Activated CD4-positive, alpha-beta memory T cell treated with anti-CD3 and anti-CD28 coated beads for 36 hours (primary cell): ENCODE results near the gene MYCBP2. TPM values are rescaled to one million over a fixed set of nuclear protein-coding genes. Genes with fewer than 3 reads are reported as not detected.
A peak's percentile ranks its signal among the peaks of the same experiment; 100 is the strongest.
"Not testable (repeated sequence)": the region's sequence is repeated elsewhere in the genome, so short reads cannot be mapped to it uniquely, and the experiment has no call there.

Experiments
- CTCF ChIA-PET: fragments of 350-600 bp; sonication (Branson Sonifier 250); formaldehyde crosslinking; loops from one replicate; lab custom pipeline; 2021; ENCODE audit warnings: antibody characterized with exemption, inconsistent platforms; lab: Charles Lee
- POLR2A ChIA-PET: fragments of 350-600 bp; sonication (Branson Sonifier 250); formaldehyde crosslinking; loops from one replicate; lab custom pipeline; 2021; ENCODE audit warnings: antibody characterized with exemption; lab: Charles Lee
- DNase-seq: peaks from one replicate; pipeline ENCODE4 v3.0.0-alpha.2; 2020
- H3K27ac Mint-ChIP-seq: one replicate; pipeline ENCODE4 v1.8.0; 2021; ENCODE audit warnings: mixed read lengths
- H3K27me3 Mint-ChIP-seq: one replicate; pipeline ENCODE4 v1.8.0; 2021; ENCODE audit warnings: mixed read lengths
- H3K36me3 Mint-ChIP-seq: one replicate; pipeline ENCODE4 v1.8.0; 2021; ENCODE audit warnings: mixed read lengths
- H3K4me1 Mint-ChIP-seq: one replicate; pipeline ENCODE4 v1.8.0; 2021; ENCODE audit warnings: low read depth, mixed read lengths
- H3K4me3 Mint-ChIP-seq: one replicate; pipeline ENCODE4 v1.8.0; 2021; ENCODE audit warnings: mild to moderate bottlenecking, mixed read lengths
- H3K9me3 Mint-ChIP-seq: one replicate; pipeline ENCODE4 v1.8.0; 2021; ENCODE audit warnings: mixed read lengths
- intact Hi-C: fragments of 100-400 bp; cut with micrococcal nuclease; formaldehyde crosslinking; loops from one replicate; pipeline ENCODE4 v1.15.1; 2023
- total RNA-seq, 2 experiments: library from RNA; stranded (reverse); gene quantifications; one replicate each; pipeline ENCODE4 v1.2.3, GENCODE V29; 2021

The MYCBP2 gene
- total RNA-seq, 2 experiments from 2014 or later: 67.3 to 79.4 TPM

GRCh38 chr13:77022341-77022740 is 304.6 kb downstream of the MYCBP2 start:
- peaks cover 26% of the 10 kb centered on the region for H3K36me3 Mint-ChIP-seq
- H3K4me3 Mint-ChIP-seq: no peak overlapping the region
- no peaks in the 10 kb centered on the region for H3K9me3 Mint-ChIP-seq
- no peak for DNase-seq
- H3K27ac Mint-ChIP-seq: peak overlapping the region; percentile 73
- peaks cover 58% of the 10 kb centered on the region for H3K4me1 Mint-ChIP-seq
- intact Hi-C loops: loop anchor here (10.0 kb wide), 1 partner anchor 712 kb away; no protein-coding TSS in a partner anchor
- H3K27me3 Mint-ChIP-seq: no peaks in the 10 kb centered on the region
- ChIA-PET CTCF (interaction anchor here (2.7 kb wide), 1 partner anchor 20 kb away, joined by 7 read pairs; no protein-coding TSS in a partner anchor), POLR2A (no interaction called here)

GRCh38 chr13:77019756-77020155 is 307.1 kb downstream of the MYCBP2 start:
- Mint-ChIP-seq H3K4me3 (no peak overlapping the region), H3K27me3 (no peaks in the 10 kb centered on the region), H3K9me3 (no peaks in the 10 kb centered on the region), H3K27ac (no peak overlapping the region), H3K36me3 (peaks cover 34% of the 10 kb centered on the region), H3K4me1 (peaks cover 67% of the 10 kb centered on the region)
- DNase-seq: no peak
- intact Hi-C loops: loop anchor here (10.0 kb wide), 1 partner anchor 715 kb away; no protein-coding TSS in a partner anchor
- ChIA-PET POLR2A (no interaction called here), CTCF (no interaction called here)

- H3K4me1 Mint-ChIP-seq: peaks cover 58% of the 10 kb centered on the region
- no peak overlapping the region for H3K4me3 Mint-ChIP-seq
- H3K27me3 Mint-ChIP-seq: no peaks in the 10 kb centered on the region
- ChIA-PET POLR2A (interaction anchor here (4.1 kb wide), 1 partner anchor 9 kb away, joined by 29 read pairs; the partner anchor contains the start of gene FBXL3), CTCF (interaction anchor here (0.6 to 1.5 kb wide), 4 partner anchors 11 to 46 kb away, joined by 3 to 4 read pairs (median 4); no protein-coding TSS in a partner anchor)
- no peaks in the 10 kb centered on the region for H3K9me3 Mint-ChIP-seq
- peaks cover 43% of the 10 kb centered on the region for H3K36me3 Mint-ChIP-seq
- DNase-seq: no peak
- intact Hi-C loops: no loop called here
- H3K27ac Mint-ChIP-seq: no peak overlapping the region
Observed at GRCh38 chr13:77016888-77017623, 309.8 kb downstream of the MYCBP2 start.

GRCh38 chr13:77016251-77016812 is 310.6 kb downstream of the MYCBP2 start:
- CTCF ChIA-PET: interaction anchor here (0.6 to 1.5 kb wide), 5 partner anchors 9 to 46 kb away, joined by 3 to 4 read pairs (median 4); no protein-coding TSS in a partner anchor

GRCh38 chr13:77014906-77015685 is 311.8 kb downstream of the MYCBP2 start:
- no peak for DNase-seq
- ChIA-PET CTCF (interaction anchor here (1.6 kb wide), 1 partner anchor 13 kb away, joined by 6 read pairs; no protein-coding TSS in a partner anchor), POLR2A (interaction anchor here (1.1 to 4.1 kb wide), 2 partner anchors 11 to 22 kb away, joined by 4 to 29 read pairs; partner anchors contain the start of gene FBXL3)
- intact Hi-C loops: no loop called here
- H3K4me3 Mint-ChIP-seq: no peak overlapping the region
- H3K9me3 Mint-ChIP-seq: no peaks in the 10 kb centered on the region
- H3K27ac Mint-ChIP-seq: peak overlapping the region; percentile 32
- H3K27me3 Mint-ChIP-seq: no peaks in the 10 kb centered on the region
- peaks cover 50% of the 10 kb centered on the region for H3K36me3 Mint-ChIP-seq
- peaks cover 43% of the 10 kb centered on the region for H3K4me1 Mint-ChIP-seq

More at GRCh38 chr13:77016251-77016812, 310.6 kb downstream of the MYCBP2 start:
- DNase-seq: no peak
- Mint-ChIP-seq H3K4me1 (peaks cover 52% of the 10 kb centered on the region), H3K27me3 (no peaks in the 10 kb centered on the region), H3K4me3 (no peak overlapping the region), H3K9me3 (no peaks in the 10 kb centered on the region), H3K36me3 (peaks cover 46% of the 10 kb centered on the region), H3K27ac (no peak overlapping the region)
- intact Hi-C loops: no loop called here
- POLR2A ChIA-PET: interaction anchor here (0.6 to 4.1 kb wide), 2 partner anchors 10 to 256 kb away, joined by 3 to 29 read pairs; partner anchors contain the start of gene FBXL3

- intact Hi-C loops: no loop called here
- Mint-ChIP-seq H3K27ac (peak overlapping the region; percentile 15), H3K4me3 (no peak overlapping the region), H3K27me3 (no peaks in the 10 kb centered on the region), H3K4me1 (peaks cover 44% of the 10 kb centered on the region), H3K9me3 (no peaks in the 10 kb centered on the region), H3K36me3 (peaks cover 59% of the 10 kb centered on the region)
- CTCF ChIA-PET: interaction anchor here (1.0 to 1.6 kb wide), 2 partner anchors 10 to 12 kb away, joined by 4 to 6 read pairs; no protein-coding TSS in a partner anchor
- no peak for DNase-seq
- POLR2A ChIA-PET: interaction anchor here (1.1 to 4.1 kb wide), 2 partner anchors 12 to 21 kb away, joined by 4 to 29 read pairs; partner anchors contain the start of gene FBXL3
Observed at GRCh38 chr13:77013853-77014542, 312.9 kb downstream of the MYCBP2 start.

- POLR2A ChIA-PET: interaction anchor here (1.1 to 1.8 kb wide), 2 partner anchors 11 to 16 kb away, joined by 4 to 11 read pairs; no protein-coding TSS in a partner anchor
- peaks cover 41% of the 10 kb centered on the region for H3K4me1 Mint-ChIP-seq
- CTCF ChIA-PET, H3K27me3 Mint-ChIP-seq, H3K9me3 Mint-ChIP-seq, DNase-seq, H3K27ac Mint-ChIP-seq, H3K4me3 Mint-ChIP-seq: not testable (repeated sequence)
- intact Hi-C loops: loop anchor here (1.0 kb wide), 2 partner anchors 16 to 18 kb away; no protein-coding TSS in a partner anchor
- peaks cover 47% of the 10 kb centered on the region for H3K36me3 Mint-ChIP-seq
Observed at GRCh38 chr13:77009719-77010118, 317.2 kb downstream of the MYCBP2 start.

- Mint-ChIP-seq H3K9me3 (no peaks in the 10 kb centered on the region), H3K4me1 (peaks cover 41% of the 10 kb centered on the region), H3K36me3 (peaks cover 43% of the 10 kb centered on the region), H3K27ac (peak overlapping the region; percentile 64), H3K27me3 (no peaks in the 10 kb centered on the region), H3K4me3 (no peak overlapping the region)
- ChIA-PET CTCF (interaction anchor here (1.0 kb wide), 1 partner anchor 18 kb away, joined by 3 read pairs; no protein-coding TSS in a partner anchor), POLR2A (interaction anchor here (1.1 to 1.8 kb wide), 3 partner anchors 11 to 17 kb away, joined by 4 to 11 read pairs (median 8); partner anchors contain the start of gene CLN5)
- DNase-seq: peak; percentile 28
- intact Hi-C loops: loop anchor here (1.0 kb wide), 2 partner anchors 16 to 18 kb away; no protein-coding TSS in a partner anchor
Observed at GRCh38 chr13:77009011-77009410, 317.9 kb downstream of the MYCBP2 start.

GRCh38 chr13:77008337-77008736 is 318.6 kb downstream of the MYCBP2 start:
- CTCF ChIA-PET: interaction anchor here (1.1 kb wide), 1 partner anchor 17 kb away, joined by 3 read pairs; no protein-coding TSS in a partner anchor
- H3K36me3 Mint-ChIP-seq: peaks cover 36% of the 10 kb centered on the region
- POLR2A ChIA-PET: interaction anchor here (1.1 to 1.8 kb wide), 3 partner anchors 10 to 17 kb away, joined by 4 to 11 read pairs (median 8); partner anchors contain the start of gene CLN5
- intact Hi-C loops, H3K27me3 Mint-ChIP-seq, H3K9me3 Mint-ChIP-seq, H3K4me3 Mint-ChIP-seq: not testable (repeated sequence)
- peaks cover 36% of the 10 kb centered on the region for H3K4me1 Mint-ChIP-seq
- peak overlapping the region; percentile 64 for H3K27ac Mint-ChIP-seq
- DNase-seq: peak; percentile 20

- peak overlapping the region; percentile 1 for H3K27ac Mint-ChIP-seq
- POLR2A ChIA-PET: interaction anchor here (1.4 to 1.8 kb wide), 2 partner anchors 10 to 12 kb away, joined by 3 to 10 read pairs; no protein-coding TSS in a partner anchor
- DNase-seq: no peak
- CTCF ChIA-PET: interaction anchor here (0.6 to 2.1 kb wide), 7 partner anchors 10 to 1403 kb away, joined by 3 to 21 read pairs (median 6); partner anchors contain the start of gene CLN5
- H3K36me3 Mint-ChIP-seq: peaks cover 30% of the 10 kb centered on the region
- H3K27me3 Mint-ChIP-seq: no peaks in the 10 kb centered on the region
- H3K4me3 Mint-ChIP-seq: no peak overlapping the region
- H3K9me3 Mint-ChIP-seq: no peaks in the 10 kb centered on the region
- peaks cover 39% of the 10 kb centered on the region for H3K4me1 Mint-ChIP-seq
- intact Hi-C loops: loop anchor here (1.0 kb wide), 1 partner anchor 10 kb away; the partner anchor contains the start of gene CLN5
Observed at GRCh38 chr13:77002590-77003190, 324.2 kb downstream of the MYCBP2 start.
